ENCODE measurements around the gene BHLHE23.

- TF ChIP-seq EZH2phosphoT487 (IDR thresholded peaks at IDR 0.05) (no peak), CTCF (IDR thresholded peaks at IDR 0.05) (no peak)
Measured at GRCh38 chr20:63042448-63043071, 35.8 kb upstream of the BHLHE23 start.
